ENCODE results near the gene SPO11. TPM values are rescaled to one million over a fixed set of nuclear protein-coding genes. Genes with fewer than 3 reads are reported as not detected.

The SPO11 gene
- total RNA-seq, 4 donors from 2014 or later: not detected

- DNase-seq (ENCODE audit: low spot score in 2 of 2): peak in 1 of 2 donors; percentile 40
- no peak overlapping the region for H3K4me3 ChIP-seq (ENCODE audit: low read depth, poor library complexity, severe bottlenecking)
- WGBS, 2 donors: 80 to 85% methylated on average over 12 of the region's 12 CpGs
- TF ChIP-seq CTCF (IDR thresholded peaks at IDR 0.05): no peak
- no peak for TF ChIP-seq POLR2A (IDR thresholded peaks at IDR 0.05)
- intact Hi-C loops (cut with DNase I; ENCODE audit: low total_unique reads): no loop called here
These were observed 3.8 kb upstream of the SPO11 start for GRCh38 chr20:57325632-57326356.

DNA sequence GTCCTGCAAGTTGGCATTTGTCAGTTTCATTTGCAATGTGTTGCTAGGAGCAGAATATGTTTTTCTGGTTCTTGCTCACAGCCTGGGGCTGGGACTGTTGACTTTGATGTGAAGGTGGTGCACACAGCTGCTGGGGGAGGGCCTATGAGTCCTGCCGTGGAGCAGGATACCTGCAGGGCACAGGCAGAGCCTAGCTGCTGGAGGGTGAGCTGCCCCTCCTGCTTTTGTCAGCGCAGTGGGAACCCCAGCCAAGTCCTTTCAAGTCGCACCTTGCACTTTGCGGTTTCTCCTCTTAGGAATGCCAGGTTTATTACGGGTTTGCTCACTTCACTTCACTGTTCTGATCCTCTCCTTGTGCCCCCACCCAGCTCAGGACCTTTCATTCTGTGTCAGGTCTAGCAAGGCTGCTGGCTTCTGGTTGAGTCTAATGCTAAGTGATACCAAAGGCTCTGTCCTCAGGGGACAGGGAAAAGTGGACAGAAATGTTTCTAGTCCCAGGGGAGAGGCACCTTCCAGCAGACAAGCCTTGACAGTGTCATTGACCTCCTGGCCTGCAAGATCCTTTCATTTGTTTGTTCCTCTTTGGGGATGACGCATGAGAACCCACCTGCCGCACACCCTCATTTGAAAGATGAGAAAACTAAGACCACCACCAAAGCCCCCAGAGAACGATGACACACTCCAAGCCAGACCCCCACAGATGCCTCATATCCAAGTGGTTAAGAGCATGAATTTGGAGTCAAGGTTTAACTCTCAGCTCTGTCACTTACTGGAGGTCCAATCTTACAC lies 2.7 kb upstream of the SPO11 start:
- no peak for TF ChIP-seq CTCF (IDR thresholded peaks at IDR 0.05)
- TF ChIP-seq POLR2A (IDR thresholded peaks at IDR 0.05): no peak
- intact Hi-C loops (cut with DNase I; ENCODE audit: low total_unique reads): no loop called here
- no peak overlapping the region for H3K4me3 ChIP-seq (ENCODE audit: low read depth, poor library complexity, severe bottlenecking)
- peak in 1 of 2 donors; percentile 74 for DNase-seq (ENCODE audit: low spot score in 2 of 2)
- 49 to 50% methylated on average over 8 of the region's 8 CpGs for WGBS, 2 donors

DNA sequence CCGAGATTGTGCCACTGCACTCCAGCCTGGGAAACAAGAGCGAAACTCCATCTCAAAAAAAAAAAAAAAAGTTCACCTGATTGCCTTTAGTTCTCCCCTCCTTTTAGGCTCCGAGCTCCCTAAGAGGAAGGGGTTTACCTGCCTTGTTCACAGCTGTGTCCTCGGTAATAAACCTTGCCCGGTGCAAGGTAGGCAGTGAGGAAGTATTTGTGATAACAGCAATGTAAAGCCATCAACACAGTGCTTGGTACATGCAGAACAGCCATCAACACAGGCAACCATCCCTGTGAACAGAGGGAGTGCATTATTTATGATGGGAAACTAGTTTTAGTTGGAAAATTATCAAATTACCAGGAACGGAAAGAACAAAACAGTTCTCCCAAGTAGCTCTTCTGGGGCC lies 1.8 kb upstream of the SPO11 start:
- no peak overlapping the region for H3K4me3 ChIP-seq (ENCODE audit: low read depth, poor library complexity, severe bottlenecking)
- no peak for DNase-seq (ENCODE audit: low spot score in 2 of 2)
- WGBS, 2 donors: 65 to 74% methylated on average over 6 of the region's 6 CpGs
- intact Hi-C loops (cut with DNase I; ENCODE audit: low total_unique reads): no loop called here
- TF ChIP-seq CTCF (IDR thresholded peaks at IDR 0.05): no peak

DNA sequence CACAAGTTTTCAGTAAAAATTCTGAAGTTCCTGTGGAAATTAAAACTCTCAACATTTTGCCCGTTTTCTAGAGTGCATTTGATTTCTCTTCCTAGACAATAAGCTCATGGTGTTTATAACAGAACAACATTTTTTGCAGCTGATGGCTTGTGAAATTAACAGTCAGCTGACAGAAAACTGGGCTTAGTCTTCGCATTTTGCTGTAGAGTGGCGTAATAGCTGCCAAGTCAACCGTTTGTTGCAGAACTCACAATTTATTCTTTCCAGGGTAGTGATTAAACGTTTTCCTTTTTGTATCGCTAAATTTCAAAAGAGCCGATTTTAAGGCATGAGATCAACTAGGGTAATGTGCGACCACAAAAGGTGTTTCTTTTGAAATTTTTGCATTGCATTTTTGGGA lies 1.4 kb downstream of the SPO11 start:
- DNase-seq (ENCODE audit: low spot score in 2 of 2): peak in 1 of 2 donors; percentile 51
- no peak overlapping the region for H3K4me3 ChIP-seq (ENCODE audit: low read depth, poor library complexity, severe bottlenecking)
- 37 to 42% methylated on average over 8 of the region's 8 CpGs for WGBS, 2 donors
- intact Hi-C loops (cut with DNase I; ENCODE audit: low total_unique reads): no loop called here
- no peak for TF ChIP-seq CTCF (IDR thresholded peaks at IDR 0.05)
- no peak for TF ChIP-seq POLR2A (IDR thresholded peaks at IDR 0.05)

GRCh38 chr20:57332105-57333089 lies 2.8 kb downstream of the SPO11 start:
- intact Hi-C loops (cut with DNase I; ENCODE audit: low total_unique reads): no loop called here
- H3K4me3 ChIP-seq (ENCODE audit: low read depth, poor library complexity, severe bottlenecking): no peak overlapping the region
- DNase-seq (ENCODE audit: low spot score in 2 of 2): no peak
- 35 to 58% methylated on average over 1 of the region's 1 CpG for WGBS, 2 donors
- TF ChIP-seq POLR2A (IDR thresholded peaks at IDR 0.05) (no peak), CTCF (IDR thresholded peaks at IDR 0.05) (no peak)

Data from lower leg skin (tissue), 4 donors.